Activated CD4-positive, alpha-beta T cell treated with anti-CD3 and anti-CD28 coated beads, Interleukin-2, amount 50 U/mL, for 24 hours (primary cell): ENCODE results near the gene RASGRP2.

ENCODE experiments used
- DNase-seq, 2 donors: peaks; one replicate each; pipeline ENCODE4 v3.0.0-alpha.2; 2020; ENCODE audit warnings: low read depth in 1 of 2, low spot score in 1 of 2

The RASGRP2 gene

GRCh38 chr11:64742087-64742888 is 1.7 kb downstream of the RASGRP2 start:
- no peak for DNase-seq

GRCh38 chr11:64741375-64742086 is 2.4 kb downstream of the RASGRP2 start:
- DNase-seq: no peak

- DNase-seq: no peak
Observed at GRCh38 chr11:64739871-64740270, 4.1 kb downstream of the RASGRP2 start.

- no peak for DNase-seq
Observed at GRCh38 chr11:64736654-64737053, 7.3 kb downstream of the RASGRP2 start.

GRCh38 chr11:64735725-64736259 is 8.2 kb downstream of the RASGRP2 start:
- no peak for DNase-seq

GRCh38 chr11:64734811-64735724 is 8.9 kb downstream of the RASGRP2 start:
- DNase-seq: no peak

- DNase-seq: no peak
Observed at GRCh38 chr11:64731601-64732000, 12.3 kb downstream of the RASGRP2 start.

- no peak for DNase-seq
Observed at GRCh38 chr11:64729851-64730382, 14.0 kb downstream of the RASGRP2 start.

- no peak for DNase-seq
Observed at GRCh38 chr11:64728757-64729365, 15.1 kb downstream of the RASGRP2 start.

- no peak for DNase-seq
Observed at GRCh38 chr11:64726867-64727530, 16.9 kb downstream of the RASGRP2 start.

GRCh38 chr11:64726211-64726641 is 17.7 kb downstream of the RASGRP2 start:
- DNase-seq: no peak

GRCh38 chr11:64724863-64725532 is 18.9 kb downstream of the RASGRP2 start:
- no peak for DNase-seq

- no peak for DNase-seq
Observed at GRCh38 chr11:64723907-64724862, 19.8 kb downstream of the RASGRP2 start.

GRCh38 chr11:64723117-64723906 is 20.6 kb downstream of the RASGRP2 start, which contains the start of gene NRXN2:
TSS of gene NRXN2 (minus strand) at chr11:64723197. CDS start at chr11:64713699, 9,498 bp downstream.
- peak; percentile 62 to 82 for DNase-seq

- no peak for DNase-seq
Observed at GRCh38 chr11:64722141-64723065, 21.5 kb downstream of the RASGRP2 start.

GRCh38 chr11:64721359-64721699 is 22.6 kb downstream of the RASGRP2 start:
- no peak for DNase-seq
